ENCODE measurements around the gene ACHE. TPM values are rescaled to one million over a fixed set of nuclear protein-coding genes. Genes with fewer than 3 reads are reported as not detected.
"Not testable (repeated sequence)": the region's sequence is repeated elsewhere in the genome, so short reads cannot be mapped to it uniquely, and the experiment has no call there.

The ACHE gene
- total RNA-seq, 4 donors from 2014 or later: 6.7 to 55.9 (median 14.5) TPM

DNA sequence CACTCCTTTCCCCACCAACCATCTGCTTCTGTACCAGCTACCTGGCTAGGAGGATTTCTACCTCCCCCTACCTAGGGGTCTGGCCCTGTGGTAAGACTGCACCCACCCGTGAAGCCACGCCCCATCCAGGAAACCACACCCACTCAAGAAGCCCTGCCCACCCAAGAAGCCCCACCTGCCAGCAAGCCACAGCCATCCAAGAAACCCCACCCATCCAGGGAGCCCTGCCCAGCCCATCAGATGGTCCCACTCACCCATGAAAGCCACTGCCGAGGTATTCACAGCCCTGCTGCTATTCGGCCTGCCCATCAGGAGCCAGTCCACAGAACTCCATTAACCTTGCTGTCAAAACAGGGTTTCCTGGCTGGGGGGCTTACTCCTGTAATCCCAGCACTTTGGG is 38.0 kb upstream of the ACHE start:
- Histone ChIP-seq H3K27ac (no peak overlapping the region), H3K36me3 (no peaks in the 10 kb centered on the region), H3K4me1 (no peaks in the 10 kb centered on the region), H3K4me3 (no peak overlapping the region), H3K9me3 (no peaks in the 10 kb centered on the region), H3K27me3 (no peaks in the 10 kb centered on the region)
- no peak for DNase-seq
- intact Hi-C loops (cut with DNase I; ENCODE audit: low total_unique reads): no loop called here
- TF ChIP-seq, protein P1, sequence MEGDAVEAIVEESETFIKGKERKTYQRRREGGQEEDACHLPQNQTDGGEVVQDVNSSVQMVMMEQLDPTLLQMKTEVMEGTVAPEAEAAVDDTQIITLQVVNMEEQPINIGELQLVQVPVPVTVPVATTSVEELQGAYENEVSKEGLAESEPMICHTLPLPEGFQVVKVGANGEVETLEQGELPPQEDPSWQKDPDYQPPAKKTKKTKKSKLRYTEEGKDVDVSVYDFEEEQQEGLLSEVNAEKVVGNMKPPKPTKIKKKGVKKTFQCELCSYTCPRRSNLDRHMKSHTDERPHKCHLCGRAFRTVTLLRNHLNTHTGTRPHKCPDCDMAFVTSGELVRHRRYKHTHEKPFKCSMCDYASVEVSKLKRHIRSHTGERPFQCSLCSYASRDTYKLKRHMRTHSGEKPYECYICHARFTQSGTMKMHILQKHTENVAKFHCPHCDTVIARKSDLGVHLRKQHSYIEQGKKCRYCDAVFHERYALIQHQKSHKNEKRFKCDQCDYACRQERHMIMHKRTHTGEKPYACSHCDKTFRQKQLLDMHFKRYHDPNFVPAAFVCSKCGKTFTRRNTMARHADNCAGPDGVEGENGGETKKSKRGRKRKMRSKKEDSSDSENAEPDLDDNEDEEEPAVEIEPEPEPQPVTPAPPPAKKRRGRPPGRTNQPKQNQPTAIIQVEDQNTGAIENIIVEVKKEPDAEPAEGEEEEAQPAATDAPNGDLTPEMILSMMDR (IDR thresholded peaks at IDR 0.05): no peak
- no peak for TF ChIP-seq POLR2A (IDR thresholded peaks at IDR 0.05)

- Histone ChIP-seq H3K4me1 (no peaks in the 10 kb centered on the region), H3K27ac (no peak overlapping the region), H3K36me3 (no peaks in the 10 kb centered on the region), H3K27me3 (no peaks in the 10 kb centered on the region), H3K4me3 (no peak overlapping the region), H3K9me3 (no peaks in the 10 kb centered on the region)
- intact Hi-C loops (cut with DNase I; ENCODE audit: low total_unique reads): no loop called here
- DNase-seq: no peak
- no peak for TF ChIP-seq POLR2A (IDR thresholded peaks at IDR 0.05)
- TF ChIP-seq, protein P1 (IDR thresholded peaks at IDR 0.05): no peak
Measured at GRCh38 chr7:100929808-100930174, 34.1 kb upstream of the ACHE start.

GRCh38 chr7:100923616-100924015 is 27.9 kb upstream of the ACHE start:
- H3K27me3 ChIP-seq; intact Hi-C loops (cut with DNase I; ENCODE audit: low total_unique reads); H3K4me1 ChIP-seq; H3K9me3 ChIP-seq; H3K27ac ChIP-seq; H3K36me3 ChIP-seq; H3K4me3 ChIP-seq; DNase-seq: not testable (repeated sequence)

- Histone ChIP-seq H3K36me3 (no peaks in the 10 kb centered on the region), H3K27me3 (no peaks in the 10 kb centered on the region), H3K4me1 (no peaks in the 10 kb centered on the region), H3K4me3 (no peak overlapping the region), H3K27ac (no peak overlapping the region), H3K9me3 (no peaks in the 10 kb centered on the region)
- TF ChIP-seq, protein P1 (IDR thresholded peaks at IDR 0.05): no peak
- TF ChIP-seq POLR2A (IDR thresholded peaks at IDR 0.05): no peak
- intact Hi-C loops (cut with DNase I; ENCODE audit: low total_unique reads): no loop called here
- no peak for DNase-seq
Measured at GRCh38 chr7:100921039-100921438, 25.4 kb upstream of the ACHE start.

GRCh38 chr7:100919779-100920437 is 24.2 kb upstream of the ACHE start:
- intact Hi-C loops (cut with DNase I; ENCODE audit: low total_unique reads); H3K36me3 ChIP-seq; H3K27me3 ChIP-seq; H3K27ac ChIP-seq; H3K4me3 ChIP-seq; DNase-seq; H3K4me1 ChIP-seq; H3K9me3 ChIP-seq: not testable (repeated sequence)

- intact Hi-C loops (cut with DNase I; ENCODE audit: low total_unique reads); DNase-seq; H3K4me3 ChIP-seq; H3K9me3 ChIP-seq; H3K4me1 ChIP-seq; H3K27me3 ChIP-seq; H3K27ac ChIP-seq; H3K36me3 ChIP-seq: not testable (repeated sequence)
Measured at GRCh38 chr7:100919335-100919734, 23.6 kb upstream of the ACHE start.

- H3K27me3 ChIP-seq: no peaks in the 10 kb centered on the region
- no peak overlapping the region for H3K4me3 ChIP-seq
- no peak for TF ChIP-seq POLR2A (IDR thresholded peaks at IDR 0.05)
- TF ChIP-seq, protein P1 (IDR thresholded peaks at IDR 0.05): no peak
- H3K4me1 ChIP-seq: no peaks in the 10 kb centered on the region
- H3K27ac ChIP-seq: no peak overlapping the region
- H3K9me3 ChIP-seq: no peaks in the 10 kb centered on the region
- H3K36me3 ChIP-seq: no peaks in the 10 kb centered on the region
- intact Hi-C loops (cut with DNase I; ENCODE audit: low total_unique reads): no loop called here
- DNase-seq: no peak
Measured at GRCh38 chr7:100914879-100915447, 19.3 kb upstream of the ACHE start.
